Bone marrow (tissue), 2 donors: Measurements from ENCODE around the gene GFPT1.
"Not testable (repeated sequence)": the region's sequence is repeated elsewhere in the genome, so short reads cannot be mapped to it uniquely, and the experiment has no call there.

ENCODE experiments used
- DNase-seq, 2 donors: peaks; one replicate each; lab custom pipeline; 2025; lab: John Stamatoyannopoulos, UW

The GFPT1 gene

DNA sequence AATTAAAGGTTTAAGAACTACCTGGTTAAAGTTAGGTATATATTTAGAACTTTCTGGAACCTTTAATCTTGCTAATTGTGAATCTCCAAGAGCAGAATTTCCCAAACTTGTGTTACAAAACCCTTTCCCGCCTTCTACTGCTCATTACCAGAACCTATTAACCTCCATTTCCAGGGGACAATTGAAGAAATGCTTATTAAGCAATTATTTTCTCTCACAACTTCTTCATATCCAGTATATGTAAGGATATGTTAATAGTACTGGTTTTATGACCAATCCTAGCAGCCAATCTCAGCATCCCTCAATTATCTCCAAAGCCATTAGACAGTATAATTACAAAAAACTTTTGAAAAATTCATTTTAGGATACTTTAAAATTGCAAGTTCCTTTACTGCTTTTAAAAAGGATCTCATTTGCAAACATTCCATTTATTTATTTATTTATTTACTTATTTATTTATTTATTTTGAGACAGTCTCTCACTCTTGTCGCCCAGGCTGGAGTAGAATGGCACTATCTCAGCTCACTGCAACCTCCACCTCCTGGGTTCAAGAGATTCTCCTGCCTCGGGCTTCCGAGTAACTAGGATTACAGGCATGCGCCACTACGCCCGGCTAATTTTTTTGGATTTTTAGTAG, 3.7 kb downstream of the GFPT1 start:
- DNase-seq: no peak

DNA sequence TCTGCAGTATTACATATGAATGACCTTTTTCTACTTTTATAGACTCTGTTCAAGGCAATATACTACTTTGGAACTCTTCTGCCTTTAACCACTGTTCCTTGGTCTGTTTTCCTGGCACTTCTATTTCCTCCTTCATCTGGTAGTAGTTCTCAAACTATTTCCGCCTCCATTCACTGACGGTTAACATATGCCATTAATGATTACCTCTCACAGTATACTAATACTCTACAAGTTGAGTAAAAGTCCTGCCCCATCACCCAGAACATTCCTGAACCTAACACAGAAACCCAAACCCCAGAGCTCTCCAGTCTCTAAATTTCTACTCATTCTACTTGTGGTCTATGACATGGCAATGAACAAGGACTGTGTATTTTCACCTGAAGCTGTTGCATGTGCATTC, 4.5 kb downstream of the GFPT1 start:
- DNase-seq: no peak

DNA sequence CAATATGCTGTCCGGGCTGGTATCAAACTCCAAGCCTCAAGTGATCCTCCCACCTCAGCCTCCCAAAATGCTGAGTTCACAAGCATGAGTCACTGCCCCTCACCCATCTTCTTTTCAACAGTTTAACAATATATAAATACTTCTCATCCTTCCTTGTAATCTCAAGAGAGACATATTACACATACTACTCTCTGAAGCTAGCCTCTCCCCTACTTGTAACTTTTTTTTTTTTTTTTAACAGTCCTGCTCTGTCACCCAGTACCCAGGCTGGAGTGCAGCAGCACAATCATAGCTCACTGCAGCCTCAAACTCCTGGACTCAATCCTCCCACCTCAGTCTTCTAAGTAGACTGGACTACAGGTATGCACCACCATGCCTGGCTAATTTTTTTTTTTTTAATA, 5.7 kb downstream of the GFPT1 start:
- DNase-seq: peak in 1 of 2 donors; percentile 71

DNA sequence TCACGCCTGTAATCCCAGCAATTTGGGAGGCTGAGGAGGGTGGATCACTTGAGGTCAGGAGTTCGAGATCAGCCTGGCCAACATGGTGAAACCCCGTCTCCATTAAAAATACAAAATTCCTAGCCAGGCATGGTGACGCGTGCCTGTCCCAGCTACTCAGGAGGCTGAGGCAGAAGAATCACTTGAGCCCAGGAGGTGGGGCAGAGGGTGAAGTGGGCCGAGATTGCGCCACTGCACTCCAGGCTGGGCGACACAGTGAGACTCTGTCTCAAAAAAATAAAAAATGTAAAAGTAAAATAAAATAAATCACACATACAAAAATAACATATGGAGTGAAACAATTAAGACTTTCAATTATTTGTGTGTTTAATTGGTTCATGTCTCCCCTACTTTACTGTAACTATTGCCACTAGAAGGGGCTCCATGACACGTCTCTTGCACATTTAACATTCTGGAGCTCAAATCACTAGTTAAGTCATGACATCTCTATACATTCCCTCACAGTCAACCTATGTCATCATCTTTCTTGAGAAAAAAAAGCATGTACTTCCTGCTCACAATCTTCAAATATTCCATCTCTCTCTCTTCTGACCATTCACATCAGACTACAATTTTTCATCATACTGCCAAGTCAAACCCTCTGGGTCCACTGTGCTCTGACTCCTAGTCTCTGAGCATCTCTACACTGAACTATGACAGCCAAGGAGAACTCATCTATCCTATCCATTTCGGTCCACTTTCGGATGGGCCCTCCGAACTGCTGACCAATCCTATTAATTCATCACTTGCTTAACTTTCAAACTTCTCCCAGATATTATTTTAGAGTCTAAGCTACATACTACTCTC, 6.7 kb downstream of the GFPT1 start:
- no peak for DNase-seq

GRCh38 chr2:69376403-69376802, 10.6 kb downstream of the GFPT1 start:
- DNase-seq: no peak

GRCh38 chr2:69375494-69376353, 11.3 kb downstream of the GFPT1 start:
- DNase-seq: peak in 1 of 2 donors; percentile 18

DNA sequence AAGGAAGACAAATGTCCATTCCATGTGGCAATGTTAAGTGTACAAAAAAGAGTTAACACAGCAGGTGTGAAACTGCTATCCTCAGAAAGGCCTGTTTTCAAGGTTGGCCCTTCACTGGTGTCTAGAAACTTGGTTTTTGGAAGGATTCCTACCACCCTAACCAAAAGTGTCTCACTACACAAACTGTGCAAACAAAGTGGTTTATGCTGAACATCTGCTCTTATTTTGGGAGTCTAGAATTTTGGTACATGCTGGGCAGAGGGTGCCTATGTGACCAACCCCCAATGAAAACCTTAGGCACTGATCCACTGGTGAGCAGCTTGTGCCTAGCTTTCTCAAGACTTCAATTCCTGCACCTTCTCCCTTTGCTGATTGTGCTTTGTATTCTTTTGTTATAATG, 14.3 kb downstream of the GFPT1 start:
- DNase-seq: no peak

DNA sequence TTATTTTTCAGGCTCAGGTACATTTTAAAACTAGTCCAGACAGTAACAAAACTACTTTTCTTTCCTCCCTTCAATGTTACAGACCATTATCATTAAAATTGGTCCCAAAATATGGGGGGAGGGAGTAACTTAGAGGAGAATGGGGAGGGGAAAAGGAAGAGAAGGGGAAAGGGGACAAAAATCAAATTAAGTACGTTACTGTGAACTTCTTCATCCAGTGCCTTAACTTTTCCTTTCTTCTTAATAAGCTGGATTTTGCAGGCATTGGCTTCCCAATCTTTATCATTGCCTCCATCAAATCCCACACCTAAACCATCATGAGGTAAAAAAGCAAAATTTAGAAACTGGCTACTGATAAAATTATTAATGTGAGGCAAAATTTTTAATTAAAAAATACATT, 17.2 kb downstream of the GFPT1 start:
- no peak for DNase-seq

GRCh38 chr2:69368588-69368987, 18.4 kb downstream of the GFPT1 start:
- no peak for DNase-seq

DNA sequence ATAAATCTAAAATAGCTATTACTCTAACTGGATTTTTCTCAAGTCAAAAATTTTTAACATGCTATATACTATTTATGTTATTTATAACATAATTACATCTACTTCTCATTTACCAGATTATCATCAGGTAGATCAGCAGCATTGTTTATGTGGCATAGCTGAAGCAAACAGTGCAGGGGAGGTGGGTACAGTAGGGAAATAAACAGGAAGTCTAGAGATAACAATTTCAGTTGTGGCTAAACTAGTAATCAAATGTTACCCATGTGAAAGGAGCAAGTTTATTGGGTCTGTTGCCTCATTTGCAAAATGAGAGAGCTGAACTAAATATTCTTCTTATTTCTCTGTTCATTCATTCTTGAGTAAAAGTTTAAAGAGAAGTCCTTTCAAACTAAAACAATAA, 27.7 kb downstream of the GFPT1 start:
- DNase-seq: no peak

- no peak for DNase-seq
Measured at GRCh38 chr2:69358914-69359313, 28.1 kb downstream of the GFPT1 start.

DNA sequence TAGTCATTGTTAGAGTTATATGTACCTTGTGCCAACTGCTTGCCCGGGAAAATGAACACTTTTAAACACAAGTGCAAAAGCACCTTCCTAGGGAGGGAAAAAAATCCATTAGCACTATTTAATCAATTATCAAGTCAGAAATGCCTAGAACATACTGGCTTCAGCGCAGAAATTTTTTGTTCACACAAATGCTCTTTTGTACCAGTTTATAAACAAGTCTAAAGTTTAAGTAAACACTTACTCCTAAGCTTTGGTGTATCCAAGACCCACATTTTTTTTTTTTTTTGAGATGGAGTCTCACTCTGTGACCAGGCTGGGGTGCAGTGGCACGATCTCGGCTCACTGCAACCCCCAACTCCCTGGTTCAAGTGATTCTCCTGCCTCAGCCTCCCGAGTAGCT, 30.6 kb downstream of the GFPT1 start:
- no peak for DNase-seq

GRCh38 chr2:69354976-69355375, 32.1 kb downstream of the GFPT1 start:
- not testable (repeated sequence) for DNase-seq

DNA sequence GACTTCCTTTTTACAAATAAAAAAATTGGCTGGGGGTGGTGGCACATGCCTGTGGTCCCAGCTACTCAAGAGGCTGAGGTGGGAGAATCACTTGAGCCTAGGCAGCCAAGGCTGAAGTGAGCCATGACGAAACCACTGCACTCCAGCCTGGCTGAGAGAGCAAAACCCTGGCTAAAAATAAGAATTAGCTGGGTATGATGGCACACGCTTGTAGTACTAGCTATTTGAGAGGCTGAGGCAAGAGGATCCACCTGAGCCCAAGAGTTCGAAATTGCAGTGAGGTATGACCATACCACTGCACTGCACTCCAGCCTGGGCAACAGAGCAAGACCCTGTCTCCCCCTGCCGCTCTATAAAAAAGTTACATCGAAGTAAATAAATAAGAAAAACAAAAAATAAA, 33.7 kb downstream of the GFPT1 start:
- DNase-seq: no peak

GRCh38 chr2:69348781-69349180, 38.2 kb downstream of the GFPT1 start:
- no peak for DNase-seq

- no peak for DNase-seq
Measured at GRCh38 chr2:69345434-69345833, 41.6 kb downstream of the GFPT1 start.

GRCh38 chr2:69344305-69344704, 42.7 kb downstream of the GFPT1 start:
- DNase-seq: no peak

DNA sequence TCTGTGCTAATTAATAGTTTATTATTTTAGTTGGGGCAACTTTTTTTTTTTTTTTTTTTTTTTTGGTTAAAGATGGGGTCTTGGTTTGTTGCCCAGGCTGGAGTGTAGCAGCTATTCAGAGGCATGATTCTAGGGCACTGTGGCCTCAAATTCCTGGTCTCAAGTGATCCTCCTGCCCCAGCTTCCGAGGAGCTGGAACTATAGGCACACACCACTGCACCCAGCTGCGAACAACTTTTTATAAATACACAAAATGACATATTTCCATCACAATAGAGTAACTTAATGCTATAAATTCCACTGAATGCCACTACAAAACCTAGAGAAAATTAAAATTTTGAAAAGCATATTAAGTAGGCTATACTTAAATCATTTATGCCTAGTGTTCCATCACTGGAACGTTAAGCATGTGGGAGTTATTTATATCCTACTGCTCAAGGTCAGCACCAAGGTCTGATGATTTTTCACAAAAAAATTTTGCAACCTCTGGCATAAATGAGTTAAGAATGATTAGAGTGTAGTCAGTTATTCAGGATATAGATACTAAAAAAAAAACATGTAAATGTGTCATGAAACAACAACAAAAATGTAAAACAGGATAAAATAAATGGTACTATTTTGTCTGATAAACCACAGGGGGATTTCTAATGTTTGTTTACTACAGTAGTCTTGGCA, 46.8 kb downstream of the GFPT1 start:
- no peak for DNase-seq

DNA sequence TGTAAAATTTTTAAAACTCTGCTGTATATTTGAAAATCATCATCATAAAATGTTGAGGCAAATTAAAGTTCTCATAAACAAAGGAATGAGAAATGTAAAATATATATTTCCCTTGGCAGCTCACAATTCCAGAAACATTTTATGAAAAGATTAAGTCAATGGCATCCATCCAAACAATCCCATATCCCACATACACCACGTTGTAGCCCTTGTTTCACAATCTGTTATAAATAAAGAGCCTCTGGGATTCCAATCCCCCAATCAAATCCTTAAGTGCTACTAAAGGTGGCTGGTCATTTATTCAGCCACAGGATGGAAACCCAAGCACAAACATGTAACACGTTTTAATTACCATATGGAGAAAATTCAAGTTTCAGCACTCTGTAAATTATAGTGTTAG, 51.7 kb downstream of the GFPT1 start:
- no peak for DNase-seq

GRCh38 chr2:69333352-69333751, 53.7 kb downstream of the GFPT1 start:
- no peak for DNase-seq

GRCh38 chr2:69330781-69331180, 56.2 kb downstream of the GFPT1 start:
- DNase-seq: no peak

DNA sequence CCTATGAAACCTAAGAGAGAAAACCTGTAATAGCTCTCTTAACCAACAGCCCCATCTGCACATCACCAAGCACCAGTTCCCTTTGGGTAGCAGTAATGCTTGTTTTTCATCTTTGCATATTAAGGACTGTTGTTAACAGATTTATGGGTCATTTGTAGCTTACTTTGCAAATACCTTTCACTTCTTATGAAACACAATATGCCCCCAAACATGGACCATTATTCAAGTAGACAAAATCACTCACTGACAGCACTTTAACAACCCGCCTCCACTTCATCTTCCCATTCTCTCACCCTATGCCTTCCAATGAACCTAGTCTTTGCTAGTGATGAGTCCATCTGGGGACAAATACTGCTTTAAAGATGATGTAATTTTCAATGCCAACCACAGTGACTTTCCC, 64.4 kb downstream of the GFPT1 start:
- no peak for DNase-seq
